ENCODE results near the gene PPP1R14C.

PPP1R14C gene

DNA sequence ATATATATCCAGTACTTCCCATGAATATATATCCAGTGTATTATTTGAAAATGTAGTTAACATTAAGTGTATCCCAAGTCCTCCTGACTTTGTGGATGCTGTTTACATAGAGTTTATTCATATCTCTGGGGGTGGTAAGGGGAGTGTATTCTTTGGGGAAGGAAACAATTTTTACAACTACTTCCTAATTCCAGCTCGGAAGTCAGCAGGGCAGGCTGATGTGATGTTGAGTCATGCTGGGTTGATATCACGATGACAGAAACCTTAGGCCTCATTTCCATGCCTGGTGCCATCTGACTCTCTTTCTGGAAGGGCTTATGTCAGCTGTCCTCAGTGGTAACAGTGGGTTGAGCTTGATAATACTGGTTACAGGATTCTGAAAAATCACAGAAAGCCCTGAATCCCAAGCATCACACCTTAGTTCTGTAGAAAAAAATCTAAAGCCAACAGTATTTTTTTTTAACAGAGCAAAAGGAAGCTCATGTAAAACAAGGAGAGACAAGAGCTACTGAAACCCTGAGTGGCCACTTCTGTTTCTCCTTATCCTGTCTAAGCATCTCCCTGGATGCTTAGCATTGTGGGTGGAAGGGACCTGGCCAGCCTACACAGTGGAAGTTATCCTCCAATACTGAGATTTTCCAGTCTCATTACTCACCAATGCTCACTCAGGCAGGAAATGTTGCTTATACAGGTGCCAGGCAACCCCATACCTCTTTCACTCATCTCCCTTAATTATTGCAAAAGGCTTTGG lies 150.8 kb downstream of the PPP1R14C start:
- Histone ChIP-seq H3K36me3 (ENCODE audit: control insufficient read depth in 1 of 2, insufficient read depth in 2 of 2, low read length in 2 of 2) (peaks cover 0 to 4% of the 10 kb centered on the region in 2 donors), H3K4me1 (ENCODE audit: control insufficient read depth in 1 of 2, insufficient read depth in 2 of 2, low read length in 2 of 2) (no peaks in the 10 kb centered on the region), H3K27ac (ENCODE audit: low read length) (no peak overlapping the region), H3K4me3 (ENCODE audit: low read depth in 1 of 2, low read length in 2 of 2) (no peak overlapping the region), H3K9me3 (ENCODE audit: control insufficient read depth in 1 of 2, low read length in 2 of 2) (peaks cover 11 to 12% of the 10 kb centered on the region in 2 donors), H3K27me3 (ENCODE audit: low read depth, low read length) (no peaks in the 10 kb centered on the region)

DNA sequence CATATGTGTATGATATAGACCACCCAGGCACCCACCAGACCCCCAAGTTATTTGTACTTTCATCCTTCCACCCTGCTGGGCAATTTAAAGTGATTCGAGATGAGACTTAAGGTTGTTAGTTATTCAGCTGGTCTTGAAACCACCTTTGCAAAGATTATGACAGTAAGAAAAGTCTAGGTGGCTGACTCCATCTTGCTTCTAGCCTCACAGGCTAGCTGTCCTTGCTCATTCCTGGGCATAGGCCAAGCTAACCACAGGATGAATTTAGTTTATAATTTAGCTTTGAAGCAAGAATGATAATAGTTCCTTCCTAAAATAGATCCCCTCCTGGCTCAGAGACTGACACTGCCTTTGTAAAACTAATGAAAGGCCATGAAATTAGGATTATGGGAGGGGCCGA lies 154.0 kb downstream of the PPP1R14C start:
- no peak overlapping the region for H3K27ac ChIP-seq (ENCODE audit: low read length)
- H3K4me1 ChIP-seq (ENCODE audit: control insufficient read depth in 1 of 2, insufficient read depth in 2 of 2, low read length in 2 of 2): no peaks in the 10 kb centered on the region
- H3K4me3 ChIP-seq (ENCODE audit: low read depth in 1 of 2, low read length in 2 of 2): peak overlapping the region in 1 of 2 donors; percentile 2
- peaks cover 0 to 4% of the 10 kb centered on the region in 2 donors for H3K36me3 ChIP-seq (ENCODE audit: control insufficient read depth in 1 of 2, insufficient read depth in 2 of 2, low read length in 2 of 2)
- H3K9me3 ChIP-seq (ENCODE audit: control insufficient read depth in 1 of 2, low read length in 2 of 2): peaks cover 11 to 12% of the 10 kb centered on the region in 2 donors
- H3K27me3 ChIP-seq (ENCODE audit: low read depth, low read length): no peaks in the 10 kb centered on the region

DNA sequence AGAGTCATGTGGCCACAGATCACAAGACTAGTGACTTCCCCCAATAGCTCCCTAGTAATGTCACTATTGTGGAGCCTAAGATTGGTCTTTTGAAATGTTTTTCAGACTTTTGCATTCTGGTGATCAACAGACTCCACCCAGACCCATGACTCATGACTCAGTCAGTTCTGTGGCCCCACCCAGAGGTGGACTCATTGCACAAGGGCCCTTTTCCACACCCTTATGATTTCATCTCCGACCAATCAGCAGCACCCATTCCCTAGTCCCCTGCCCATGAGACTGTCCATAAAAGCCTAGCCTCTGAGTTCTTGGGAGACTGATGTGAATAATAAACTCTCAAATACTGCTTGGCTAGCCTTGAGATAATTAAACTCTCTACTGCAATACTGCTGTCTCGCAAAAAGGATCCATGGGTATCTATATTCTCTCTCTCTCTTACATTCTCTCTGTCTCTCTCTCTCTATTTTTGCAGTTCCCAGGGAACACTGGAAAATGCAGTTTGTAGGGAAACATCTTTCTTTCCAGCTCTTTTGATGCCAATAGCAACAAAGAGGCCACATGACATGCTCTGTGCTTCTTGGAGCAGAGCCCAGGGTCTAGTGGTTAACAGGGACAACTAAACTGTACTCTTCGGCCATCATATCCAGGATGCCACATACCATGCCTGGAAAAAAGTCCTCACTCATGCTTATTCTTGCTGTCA lies 154.6 kb downstream of the PPP1R14C start:
- Histone ChIP-seq H3K27me3 (ENCODE audit: low read depth, low read length) (no peaks in the 10 kb centered on the region), H3K27ac (ENCODE audit: low read length) (no peak overlapping the region), H3K36me3 (ENCODE audit: control insufficient read depth in 1 of 2, insufficient read depth in 2 of 2, low read length in 2 of 2) (peaks cover 0 to 4% of the 10 kb centered on the region in 2 donors), H3K4me1 (ENCODE audit: control insufficient read depth in 1 of 2, insufficient read depth in 2 of 2, low read length in 2 of 2) (peaks cover 0 to 3% of the 10 kb centered on the region in 2 donors), H3K4me3 (ENCODE audit: low read depth in 1 of 2, low read length in 2 of 2) (peak overlapping the region in 1 of 2 donors; percentile 2), H3K9me3 (ENCODE audit: control insufficient read depth in 1 of 2, low read length in 2 of 2) (peaks cover 11 to 12% of the 10 kb centered on the region in 2 donors)

DNA sequence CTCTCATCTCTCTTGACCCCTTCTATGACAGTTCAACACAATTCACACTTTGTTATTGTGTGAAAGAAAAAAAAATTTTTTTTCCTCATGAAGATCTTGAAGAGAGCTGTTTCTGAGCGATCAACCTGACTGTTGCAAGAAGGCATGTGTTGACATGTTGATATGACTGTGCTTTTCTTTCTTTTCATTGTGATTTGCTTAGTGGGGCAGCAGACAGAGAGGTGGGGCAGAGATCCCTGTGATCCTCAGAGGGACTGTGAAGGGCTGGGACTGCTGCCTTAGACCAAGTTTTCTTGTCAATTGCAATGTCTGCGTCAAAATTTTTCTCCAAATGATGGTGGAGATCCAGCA lies 155.2 kb downstream of the PPP1R14C start:
- H3K36me3 ChIP-seq (ENCODE audit: control insufficient read depth in 1 of 2, insufficient read depth in 2 of 2, low read length in 2 of 2): peaks cover 0 to 4% of the 10 kb centered on the region in 2 donors
- peaks cover 0 to 4% of the 10 kb centered on the region in 2 donors for H3K4me1 ChIP-seq (ENCODE audit: control insufficient read depth in 1 of 2, insufficient read depth in 2 of 2, low read length in 2 of 2)
- H3K27ac ChIP-seq (ENCODE audit: low read length): no peak overlapping the region
- no peak overlapping the region for H3K4me3 ChIP-seq (ENCODE audit: low read depth in 1 of 2, low read length in 2 of 2)
- H3K9me3 ChIP-seq (ENCODE audit: control insufficient read depth in 1 of 2, low read length in 2 of 2): peaks cover 11 to 12% of the 10 kb centered on the region in 2 donors
- no peaks in the 10 kb centered on the region for H3K27me3 ChIP-seq (ENCODE audit: low read depth, low read length)

DNA sequence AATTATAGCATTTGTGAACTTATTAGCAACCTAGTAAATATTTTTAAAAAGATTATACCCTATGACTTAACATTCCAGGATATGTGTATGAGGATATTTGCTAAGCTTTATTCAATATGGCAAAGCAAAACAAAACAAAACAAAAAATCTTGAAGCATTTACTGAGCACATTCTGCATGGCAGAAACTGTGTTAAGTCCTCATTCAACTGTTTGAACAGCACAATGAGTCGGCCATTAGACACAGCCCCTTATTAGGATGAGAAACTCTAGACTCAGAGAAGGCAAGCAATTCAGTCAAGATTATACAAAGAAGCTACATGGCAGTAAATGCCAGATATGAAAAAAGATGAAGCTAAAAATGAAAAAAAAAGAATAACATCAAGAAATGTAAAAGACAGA lies 155.8 kb downstream of the PPP1R14C start:
- Histone ChIP-seq H3K27me3 (ENCODE audit: low read depth, low read length) (no peaks in the 10 kb centered on the region), H3K4me1 (ENCODE audit: control insufficient read depth in 1 of 2, insufficient read depth in 2 of 2, low read length in 2 of 2) (peaks cover 0 to 4% of the 10 kb centered on the region in 2 donors), H3K4me3 (ENCODE audit: low read depth in 1 of 2, low read length in 2 of 2) (no peak overlapping the region), H3K9me3 (ENCODE audit: control insufficient read depth in 1 of 2, low read length in 2 of 2) (peaks cover 11 to 12% of the 10 kb centered on the region in 2 donors), H3K36me3 (ENCODE audit: control insufficient read depth in 1 of 2, insufficient read depth in 2 of 2, low read length in 2 of 2) (peaks cover 0 to 4% of the 10 kb centered on the region in 2 donors), H3K27ac (ENCODE audit: low read length) (no peak overlapping the region)
